ENCODE results near the gene GABRB3.
"Not testable (repeated sequence)": the region's sequence is repeated elsewhere in the genome, so short reads cannot be mapped to it uniquely, and the experiment has no call there.

GABRB3 gene

GRCh38 chr15:26731965-26732364 is 40.9 kb downstream of the GABRB3 start:
- DNase-seq = no peak

DNA sequence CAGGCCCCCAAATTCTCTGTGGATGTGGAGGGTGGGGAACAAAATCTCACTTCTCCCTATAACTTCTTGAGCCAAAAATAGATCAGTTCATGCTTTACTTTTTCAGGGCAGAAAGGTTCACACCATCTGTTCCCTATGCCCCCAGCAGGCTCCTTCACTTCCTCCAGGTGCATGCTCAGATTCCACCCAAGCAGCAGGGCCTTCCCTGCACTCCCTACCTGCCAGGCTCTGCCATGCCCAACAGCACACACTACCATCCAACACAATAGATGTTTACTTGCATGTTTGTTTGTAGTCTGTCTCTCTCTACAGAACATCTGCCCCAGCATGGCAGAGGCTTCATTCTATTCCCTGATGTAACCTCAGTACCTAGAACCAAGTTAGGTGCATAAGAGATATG is 43.3 kb downstream of the GABRB3 start:
- no peak for DNase-seq

DNA sequence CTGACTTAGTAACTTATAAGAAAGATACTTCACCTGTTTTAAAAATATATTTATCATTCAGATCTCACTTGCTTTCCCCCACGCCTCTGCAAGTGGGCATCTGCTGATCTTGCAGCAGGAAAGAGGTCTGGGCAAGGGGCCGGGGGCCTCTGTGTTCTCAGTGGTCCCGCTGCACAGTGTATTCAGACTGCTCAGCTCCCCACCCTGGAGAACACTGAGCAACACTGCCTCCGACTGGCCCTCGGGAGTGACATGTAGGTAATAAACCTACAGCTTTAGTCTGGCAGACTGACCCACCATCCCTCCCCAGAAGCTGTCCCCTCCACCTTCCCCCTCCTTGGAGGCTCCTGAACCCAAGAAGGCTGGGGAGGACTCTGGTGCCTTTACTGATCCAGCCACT is 43.8 kb downstream of the GABRB3 start:
- DNase-seq = no peak

GRCh38 chr15:26724381-26725150 is 48.3 kb downstream of the GABRB3 start:
- no peak for DNase-seq

DNA sequence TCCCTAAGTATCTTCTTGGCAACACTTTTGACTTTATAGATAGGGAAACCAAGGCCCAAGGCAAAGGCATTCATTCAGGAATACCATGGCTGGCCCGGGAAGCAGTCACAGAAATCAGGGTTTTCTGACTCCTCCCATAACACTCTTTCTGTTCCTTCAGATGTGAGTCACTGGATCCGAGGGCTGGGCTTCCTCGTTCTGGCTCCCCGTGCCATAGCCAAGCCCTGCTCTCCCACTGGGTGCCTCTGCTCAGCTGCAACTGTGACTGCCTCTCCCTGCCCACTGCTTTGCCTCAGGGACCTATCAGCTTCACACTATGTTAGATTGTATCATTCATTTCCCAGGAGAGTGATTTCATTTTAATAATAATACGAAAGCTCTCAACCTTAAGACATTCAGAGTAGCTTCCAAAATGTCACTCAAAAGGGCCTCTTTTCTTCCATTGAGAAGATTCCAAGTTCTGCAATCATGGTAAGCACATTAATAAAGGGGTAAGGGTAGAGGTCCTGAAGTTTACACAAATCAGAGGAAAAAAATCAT is 50.2 kb downstream of the GABRB3 start:
- no peak for DNase-seq

- DNase-seq = no peak
Observed at GRCh38 chr15:26721232-26721967, 51.5 kb downstream of the GABRB3 start.

DNA sequence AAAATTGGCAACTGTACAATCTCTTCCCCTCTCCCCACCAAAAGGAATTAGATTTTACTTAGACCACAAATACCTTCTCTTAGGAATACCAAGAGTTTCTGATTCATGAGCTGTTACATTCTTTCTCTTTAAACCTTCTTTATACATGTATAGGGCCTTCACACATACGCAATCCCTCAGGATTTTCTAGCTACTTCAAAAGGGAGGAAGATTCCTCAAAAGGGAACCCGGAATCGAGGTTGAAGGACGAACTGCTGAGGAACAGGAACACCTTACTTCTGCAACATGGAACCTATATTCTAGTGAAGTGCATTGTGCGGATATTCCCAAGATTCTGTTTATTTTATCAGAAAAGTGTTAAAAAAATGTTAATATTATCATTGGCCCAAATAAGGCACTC is 52.3 kb downstream of the GABRB3 start:
- DNase-seq = no peak

GRCh38 chr15:26719866-26720265 is 53.0 kb downstream of the GABRB3 start:
- DNase-seq = not testable (repeated sequence)

DNA sequence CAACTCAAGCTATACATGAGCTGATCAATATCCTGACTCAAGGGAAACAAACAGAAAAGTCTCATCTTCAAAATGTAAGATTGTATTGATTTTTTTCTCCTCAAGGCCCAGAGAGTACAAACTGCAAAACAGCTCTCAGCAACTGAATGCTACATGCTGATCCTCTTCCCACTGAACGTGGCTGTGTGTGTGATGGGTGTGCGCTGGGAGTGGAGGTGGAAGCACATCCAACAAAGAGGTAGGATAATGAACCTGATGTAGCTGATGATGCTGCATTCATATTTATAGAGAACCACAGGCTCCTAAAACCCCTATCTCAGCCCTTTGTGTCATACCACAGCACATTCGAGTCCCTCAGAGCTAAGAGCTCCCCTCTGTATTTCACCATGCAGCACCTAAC is 56.8 kb downstream of the GABRB3 start:
- DNase-seq = no peak

DNA sequence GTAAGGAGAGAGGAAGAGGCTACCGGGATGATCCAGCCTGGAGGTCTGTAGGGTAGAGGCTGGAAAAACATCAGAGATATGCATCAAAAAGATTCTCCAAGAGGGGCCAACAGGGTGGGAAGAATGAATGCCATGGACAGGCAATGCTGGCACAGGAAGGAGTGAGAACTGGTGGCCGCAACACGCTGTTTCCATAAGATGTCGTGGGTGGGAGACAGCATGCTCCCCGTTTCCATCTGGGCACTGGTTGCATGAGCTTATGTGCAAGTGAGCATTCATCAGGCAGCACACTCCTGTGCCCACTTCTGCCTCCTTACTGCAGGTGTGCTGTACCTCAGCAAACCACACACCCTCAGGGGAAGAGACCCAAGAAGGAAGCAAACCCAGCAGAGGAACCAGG is 59.4 kb downstream of the GABRB3 start:
- no peak for DNase-seq

- no peak for DNase-seq
Observed at GRCh38 chr15:26712335-26712734, 60.5 kb downstream of the GABRB3 start.

DNA sequence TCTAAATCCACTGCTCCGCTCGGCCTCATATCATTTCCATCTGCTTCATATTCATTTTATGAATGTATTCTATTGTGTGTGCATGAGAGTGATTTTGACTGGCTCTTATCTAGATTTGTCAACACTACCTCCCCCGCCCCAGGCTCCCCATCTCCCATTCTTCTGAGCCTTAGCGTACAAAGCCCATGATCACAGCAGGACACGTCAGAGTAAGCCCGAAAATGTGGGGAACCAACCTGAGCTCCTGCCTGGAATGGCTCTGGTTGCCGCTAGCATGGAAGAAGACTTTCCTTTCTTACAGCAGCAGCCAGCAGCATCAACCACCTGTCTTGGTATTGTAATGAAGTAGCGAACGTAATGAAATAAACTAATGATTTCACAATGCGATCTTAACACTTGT is 61.4 kb downstream of the GABRB3 start:
- no peak for DNase-seq

GRCh38 chr15:26702381-26702780 is 70.5 kb downstream of the GABRB3 start:
- no peak for DNase-seq

DNA sequence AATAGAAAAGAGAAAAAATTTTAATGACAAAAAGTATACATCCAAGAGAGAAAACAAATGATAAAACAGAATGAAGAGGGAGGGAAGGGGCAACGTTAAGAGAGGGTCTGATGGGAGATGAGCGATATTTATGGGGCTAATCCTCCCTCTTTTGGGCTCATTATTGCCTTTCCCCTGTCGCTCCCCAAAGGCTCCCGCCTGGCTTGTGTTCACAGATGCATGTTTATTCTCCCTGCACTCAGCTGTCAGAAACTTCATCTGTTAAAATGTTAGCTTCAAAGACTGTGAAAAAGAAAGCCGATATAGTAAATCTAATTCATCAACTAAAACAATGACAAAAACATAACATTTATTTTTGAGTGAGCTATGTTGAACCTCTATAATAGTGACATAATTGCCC is 74.3 kb downstream of the GABRB3 start:
- DNase-seq = no peak

DNA sequence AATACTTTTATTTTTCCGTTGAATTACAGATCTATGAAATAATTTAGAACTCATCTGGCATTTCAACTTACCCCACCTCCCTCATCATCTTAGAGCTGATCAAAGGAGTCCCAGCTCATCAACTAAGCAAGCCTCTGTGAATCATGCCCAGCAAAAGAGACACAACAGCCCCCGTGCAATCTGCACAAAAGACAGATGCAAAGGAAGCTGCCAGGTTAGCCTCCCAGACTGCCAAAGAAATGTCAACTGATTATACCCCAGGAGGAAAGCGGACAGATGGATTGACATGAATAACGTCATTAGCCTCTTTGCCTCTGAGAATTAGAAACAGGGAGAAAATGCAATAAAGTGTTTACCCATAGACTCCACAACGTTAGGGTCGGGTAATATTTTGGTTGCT is 75.0 kb downstream of the GABRB3 start:
- DNase-seq = peak in 1 of 2 experiments; percentile 44

- no peak for DNase-seq
Observed at GRCh38 chr15:26691249-26691648, 81.6 kb downstream of the GABRB3 start.

DNA sequence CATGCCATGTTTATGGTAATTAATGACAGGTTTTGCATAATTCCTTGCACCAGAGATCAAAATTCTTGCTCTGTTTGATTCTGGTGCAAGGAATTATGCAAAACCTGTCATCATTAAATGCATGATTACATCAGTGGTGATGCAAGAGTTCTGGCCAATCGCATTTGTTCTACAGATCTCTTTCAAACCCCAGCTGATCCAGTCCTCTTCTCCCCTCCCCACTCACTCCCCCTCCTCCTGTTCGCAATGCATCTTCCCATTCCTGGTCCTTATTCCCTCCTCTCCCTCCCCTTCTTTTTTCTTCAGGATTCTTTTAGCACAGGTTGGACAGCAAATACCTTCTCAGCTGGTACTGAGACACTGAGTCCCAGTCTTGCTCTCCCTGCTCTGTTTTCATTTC is 82.1 kb downstream of the GABRB3 start:
- no peak for DNase-seq

GRCh38 chr15:26689462-26689861 is 83.4 kb downstream of the GABRB3 start:
- DNase-seq = no peak

DNA sequence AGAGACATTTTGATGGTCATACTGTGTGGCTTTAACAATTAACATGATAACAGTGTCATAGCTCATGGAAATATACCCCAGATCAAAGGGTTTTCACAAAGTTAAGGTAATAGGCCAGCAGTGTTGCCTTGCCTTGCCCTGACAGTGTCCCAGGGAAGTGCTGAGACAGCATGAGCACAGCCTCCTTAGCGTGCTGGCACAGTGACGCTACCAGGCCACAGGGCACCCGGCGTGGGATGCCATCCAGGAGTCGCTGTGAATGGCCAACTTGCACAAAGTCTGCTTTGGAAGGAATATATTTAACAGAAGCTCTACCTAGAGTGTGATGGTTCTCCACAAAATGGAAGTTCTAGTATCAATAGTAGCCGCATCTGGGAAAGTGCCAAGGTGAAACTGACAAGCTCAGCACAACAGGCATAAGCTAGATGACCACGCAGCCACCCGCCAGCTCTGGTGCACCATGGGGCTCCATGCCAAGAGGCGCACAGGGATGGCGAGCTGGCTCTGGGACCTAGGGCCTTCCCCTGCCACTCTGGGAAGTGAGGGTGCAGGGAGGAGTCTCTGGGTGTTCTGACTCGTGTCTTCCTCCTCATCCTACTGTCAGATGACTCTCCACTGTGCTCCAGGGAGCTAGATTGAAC is 86.2 kb downstream of the GABRB3 start:
- DNase-seq = no peak

DNA sequence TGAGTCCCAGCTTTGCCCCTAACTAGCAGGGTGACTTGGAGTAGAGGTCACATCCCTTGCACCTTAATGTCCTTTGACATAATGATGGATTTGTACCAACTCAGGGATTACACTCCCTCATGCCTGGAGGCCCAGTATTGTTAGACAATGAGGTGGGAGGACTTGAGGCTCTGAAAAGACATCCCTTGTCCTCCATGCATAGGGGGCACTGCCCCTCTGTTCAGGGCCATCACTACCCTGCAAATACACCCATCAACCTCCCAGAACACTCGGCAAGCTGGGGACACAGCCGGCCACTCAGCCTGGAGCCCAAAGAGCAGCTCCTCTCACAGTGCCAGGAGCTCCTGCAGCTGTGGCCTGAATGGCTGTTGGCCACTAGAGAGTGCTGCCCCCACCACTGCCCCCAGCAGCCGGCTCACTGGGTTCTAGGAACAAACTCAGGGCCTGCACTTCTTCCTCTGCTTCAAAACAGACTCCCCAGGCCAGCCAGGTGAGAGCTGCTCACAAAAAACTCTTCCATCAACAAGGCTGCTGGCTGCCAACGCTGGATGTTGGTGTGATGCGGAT is 90.2 kb downstream of the GABRB3 start:
- DNase-seq = no peak

- DNase-seq = no peak
Observed at GRCh38 chr15:26679927-26680326, 92.9 kb downstream of the GABRB3 start.

DNA sequence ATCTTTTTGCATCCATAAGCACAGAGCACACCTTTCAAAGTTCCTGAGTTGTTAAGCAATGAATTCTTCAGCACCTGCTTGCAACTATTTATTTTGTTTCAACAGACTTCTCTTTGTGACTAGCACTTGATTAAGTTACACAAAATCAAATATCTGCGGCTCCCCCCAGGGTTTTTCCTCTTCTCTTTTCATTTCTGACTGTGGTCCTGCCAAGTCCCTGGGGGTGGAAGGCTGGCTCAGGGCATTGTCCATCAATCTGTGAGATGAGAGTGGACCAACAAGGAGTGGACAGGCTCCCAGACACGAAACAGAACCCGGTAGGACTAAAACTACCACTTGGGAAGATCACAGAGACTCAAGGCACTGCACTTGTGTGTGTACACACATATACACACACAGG is 96.8 kb downstream of the GABRB3 start:
- no peak for DNase-seq

GRCh38 chr15:26674467-26674866 is 98.4 kb downstream of the GABRB3 start:
- DNase-seq = no peak
